Endothelial cell of umbilical vein (primary cell): ENCODE data around the gene DLGAP4. TPM values are rescaled to one million over a fixed set of nuclear protein-coding genes. Genes with fewer than 3 reads are reported as not detected.

Experiments used
- BruUV-seq: library from RNA; stranded (reverse); fragments of 400-500 nt; replicated peaks from 2 replicates; lab custom pipeline; 2021; lab: Mats Ljungman, UMichigan
- CTCF ChIA-PET: fragments of 300-600, 350-600 bp; sonication (Branson Sonifier 250); formaldehyde crosslinking; loops from one replicate; lab custom pipeline; 2021; ENCODE audit warnings: antibody characterized with exemption, inconsistent platforms; lab: Charles Lee
- POLR2A ChIA-PET: fragments of 300-600, 350-600 bp; sonication (Branson Sonifier 250); formaldehyde crosslinking; loops from one replicate; lab custom pipeline; 2021; ENCODE audit warnings: antibody characterized with exemption, inconsistent platforms; lab: Charles Lee
- DNase-seq: peaks from one replicate; pipeline ENCODE4 v3.0.0-alpha.2; 2011; ENCODE audit warnings: low read depth, low spot score
- FAIRE-seq: peaks from 2 replicates; lab custom pipeline; 2011; peaks lifted over from hg19 to GRCh38; lab: Jason Lieb, UNC
- H2AFZ ChIP-seq: 2 replicates; pipeline ENCODE4 v1.6.0; 2012; ENCODE audit warnings: low read depth, low read length, control low read depth, inconsistent platforms
- H3K27ac ChIP-seq: 2 replicates; pipeline ENCODE4 v1.5.1; 2011; ENCODE audit warnings: low read depth, mild to moderate bottlenecking, control low read depth, low read length, moderate library complexity; ENCODE audit not compliant: insufficient read depth
- H3K27me3 ChIP-seq, 2 experiments: 2 replicates each; pipeline versions ENCODE4 v1.6.0 to v1.6.1; 2011; ENCODE audit warnings: low read length in 2 of 2, mixed read lengths in 1 of 2; ENCODE audit not compliant: control insufficient read depth in 2 of 2, insufficient read depth in 2 of 2
- H3K36me3 ChIP-seq, 2 experiments: 2 replicates in 1 of 2; 3 replicates in 1 of 2; pipeline ENCODE4 v1.5.1; 2011; ENCODE audit warnings: low read length in 2 of 2, mild to moderate bottlenecking in 1 of 2, moderate library complexity in 1 of 2; ENCODE audit not compliant: control insufficient read depth in 2 of 2, insufficient read depth in 2 of 2; ENCODE audit errors: extremely low read depth in 1 of 2
- H3K4me1 ChIP-seq: 3 replicates; pipeline ENCODE4 v1.5.1; 2011; ENCODE audit warnings: mild to moderate bottlenecking, low read length; ENCODE audit not compliant: control insufficient read depth, insufficient read depth; ENCODE audit errors: extremely low read depth
- H3K4me2 ChIP-seq: 2 replicates; pipeline ENCODE4 v1.6.1; 2011; ENCODE audit warnings: low read length, control low read depth, mixed read lengths; ENCODE audit not compliant: insufficient read depth
- H3K4me3 ChIP-seq, 3 experiments: fragments of 200-600 bp in 1 of 3; sonication (generic), shearing (Covaris generic) in 1 of 3; replicated peaks in 1 of 3; 2 replicates each; pipeline ENCODE4 v1.5.1; 2011 to 2016; ENCODE audit warnings: control low read depth in 3 of 3, low read length in 3 of 3, mild to moderate bottlenecking in 2 of 3, inconsistent platforms in 1 of 3, low read depth in 1 of 3, moderate library complexity in 1 of 3; ENCODE audit not compliant: insufficient read depth in 1 of 3
- H3K79me2 ChIP-seq: 2 replicates; pipeline ENCODE4 v1.6.0; 2012; ENCODE audit warnings: low read length, inconsistent platforms; ENCODE audit not compliant: control insufficient read depth, insufficient read depth
- H3K9ac ChIP-seq: replicated peaks from 2 replicates; pipeline ENCODE3; 2011; ENCODE audit warnings: low read length, control low read depth; ENCODE audit not compliant: insufficient read depth; ENCODE audit errors: extremely low read depth
- H3K9me1 ChIP-seq: replicated peaks from 3 replicates; pipeline ENCODE4 v1.6.0; 2011; ENCODE audit warnings: mild to moderate bottlenecking, low read length; ENCODE audit not compliant: control insufficient read depth, insufficient read depth; ENCODE audit errors: extremely low read depth
- H3K9me3 ChIP-seq: replicated peaks from 2 replicates; pipeline ENCODE4 v1.5.1; 2012; ENCODE audit warnings: low read length, inconsistent platforms; ENCODE audit not compliant: control insufficient read depth, insufficient read depth
- H4K20me1 ChIP-seq: replicated peaks from 2 replicates; pipeline ENCODE3; 2011; ENCODE audit warnings: mild to moderate bottlenecking, low read length; ENCODE audit not compliant: control insufficient read depth, insufficient read depth; ENCODE audit errors: extremely low read depth
- CTCF ChIP-seq, 2 donors: IDR thresholded peaks; 1 replicate in 1 of 2; 2 replicates in 1 of 2; pipeline ENCODE4 v1.5.1; 2011; ENCODE audit warnings: low read length in 2 of 2, mild to moderate bottlenecking in 2 of 2, moderate library complexity in 2 of 2, control low read depth in 1 of 2, inconsistent platforms in 1 of 2, low read depth in 1 of 2; ENCODE audit not compliant: insufficient read depth in 1 of 2; ENCODE audit errors: extremely low read depth in 1 of 2
- EZH2 ChIP-seq: IDR thresholded peaks from 2 replicates; pipeline ENCODE4 v1.6.1; 2012; ENCODE audit warnings: borderline replicate concordance, low read depth, mild to moderate bottlenecking, moderate library complexity, low read length, inconsistent platforms; ENCODE audit not compliant: severe bottlenecking
- FOS ChIP-seq: IDR thresholded peaks from 2 replicates; pipeline ENCODE4 v1.6.1; 2011; ENCODE audit warnings: mild to moderate bottlenecking, low read length, moderate library complexity, borderline replicate concordance; ENCODE audit not compliant: insufficient read depth
- GATA2 ChIP-seq: IDR thresholded peaks from 2 replicates; pipeline ENCODE4 v1.7.0; 2011; ENCODE audit warnings: low read depth, mild to moderate bottlenecking, moderate library complexity, mixed read lengths, low read length; ENCODE audit not compliant: insufficient read length, insufficient read depth
- JUN ChIP-seq: IDR thresholded peaks from 2 replicates; pipeline ENCODE4 v1.6.1; 2011; ENCODE audit warnings: borderline replicate concordance, low read depth; ENCODE audit not compliant: insufficient read length, insufficient read depth
- MYC ChIP-seq: IDR thresholded peaks from one replicate; pipeline ENCODE4 v1.6.1; 2011; ENCODE audit warnings: mild to moderate bottlenecking, low read depth, low read length
- POLR2A ChIP-seq: IDR thresholded peaks from 2 replicates; pipeline ENCODE4 v1.6.1; 2012; ENCODE audit warnings: low read depth, mild to moderate bottlenecking, control low read depth, low read length
- POLR2AphosphoS5 ChIP-seq: IDR thresholded peaks from 2 replicates; pipeline ENCODE4 v1.6.1; 2012; ENCODE audit warnings: low read depth, mild to moderate bottlenecking, control low read depth, low read length, moderate library complexity; ENCODE audit not compliant: insufficient read depth
- dilution Hi-C: fragments of 300-500 bp; cut with MboI; formaldehyde crosslinking; loops from one replicate; pipeline ENCODE4 v1.15.0; 2019; ENCODE audit warnings: low sequenced_read_pairs; ENCODE audit not compliant: extremely low pct_ligation_motif_present
- intact Hi-C: fragments of 100-400 bp; cut with micrococcal nuclease; formaldehyde crosslinking; loops from one replicate; pipeline ENCODE4 v1.10.0; 2022
- polyA plus RNA-seq, 4 experiments: library from polyadenylated mRNA; depleted of rRNA in 3 of 4; stranded (reverse) in 3 of 4; unstranded in 1 of 4; fragments of >200 nt; gene quantifications; 2 replicates each; pipeline versions ENCODE4 v1.2.1 to v1.2.3, GENCODE V29; 2011 to 2012; ENCODE audit warnings: missing spikeins in 1 of 4
- total RNA-seq: library from RNA; stranded (reverse); gene quantifications from 2 replicates; pipeline ENCODE4 v1.2.3, GENCODE V29; 2021
- TF ChIP-seq, protein P1 (sequence below): IDR thresholded peaks from 2 replicates; pipeline ENCODE4 v1.6.1; 2011; ENCODE audit not compliant: insufficient read depth, insufficient read length

Gene DLGAP4
- total and polyA plus RNA-seq, 2 donors (not counting 3 experiments of a cell fraction or from before 2014, with no cell fraction given): 57.5 to 125 TPM

GRCh38 chr20:36473164-36473563 is 167.0 kb downstream of the DLGAP4 start:
- H3K9me3 ChIP-seq: no peaks in the 10 kb centered on the region
- no peaks in the 10 kb centered on the region for H3K9me1 ChIP-seq
- no peaks in the 10 kb centered on the region for H3K27me3 ChIP-seq
- peaks cover 88% of the 10 kb centered on the region for H3K79me2 ChIP-seq
- dilution Hi-C loops: no loop called here
- H3K27ac ChIP-seq: no peak overlapping the region
- H2AFZ ChIP-seq: no peak overlapping the region
- H3K9ac ChIP-seq: no peak overlapping the region
- BruUV-seq: no TSS peak
- no peak overlapping the region for H3K4me3 ChIP-seq
- H3K4me1 ChIP-seq: peaks cover 34% of the 10 kb centered on the region
- FAIRE-seq (no peak), DNase-seq (no peak)
- POLR2A ChIA-PET: interaction anchor here (1.4 kb wide), 1 partner anchor 519 kb away, joined by 3 read pairs; the partner anchor contains the start of gene SCAND1
- CTCF ChIA-PET: no interaction called here
- TF ChIP-seq JUN (no peak), POLR2AphosphoS5 (no peak), CTCF (IDR thresholded peaks at IDR 0.05; ENCODE audit: extremely low read depth in 1 of 2, insufficient read depth in 1 of 2, low read depth in 1 of 2, low read length in 2 of 2) (no peak), EZH2 (no peak), MYC (no peak), GATA2 (no peak), POLR2A (no peak), FOS (no peak)
- TF ChIP-seq, protein P1, sequence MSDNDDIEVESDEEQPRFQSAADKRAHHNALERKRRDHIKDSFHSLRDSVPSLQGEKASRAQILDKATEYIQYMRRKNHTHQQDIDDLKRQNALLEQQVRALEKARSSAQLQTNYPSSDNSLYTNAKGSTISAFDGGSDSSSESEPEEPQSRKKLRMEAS: no peak
- no peak overlapping the region for H3K4me2 ChIP-seq
- H3K36me3 ChIP-seq: peaks cover 0 to 2% of the 10 kb centered on the region in 2 experiments
- intact Hi-C loops: no loop called here
- H4K20me1 ChIP-seq: peaks cover 8% of the 10 kb centered on the region
